ENCODE measurements around the gene MAFG. TPM values are rescaled to one million over a fixed set of nuclear protein-coding genes. Genes with fewer than 3 reads are reported as not detected.

The MAFG gene
- total and polyA plus RNA-seq, 2 of the 13 experiments (the other 11 are each of a cell fraction or from before 2014, with no cell fraction given) = 14.5 to 20.0 TPM

- TF ChIP-seq AHDC1 (CRISPR knock-in tag; IDR thresholded peaks at IDR 0.05; ENCODE audit: borderline replicate concordance) (no peak), GATA4 (IDR thresholded peaks at IDR 0.05; ENCODE audit: borderline replicate concordance, low read depth) (no peak), BCL3 (CRISPR knock-in tag; IDR thresholded peaks at IDR 0.05) (no peak), FOSL1 (CRISPR knock-in tag; IDR thresholded peaks at IDR 0.05; ENCODE audit: borderline replicate concordance) (no peak), ZNF556 (CRISPR knock-in tag; IDR thresholded peaks at IDR 0.05; ENCODE audit: borderline replicate concordance) (no peak), ZNF839 (CRISPR knock-in tag; IDR thresholded peaks at IDR 0.05; ENCODE audit: borderline replicate concordance) (no peak), ZSCAN30 (CRISPR knock-in tag; IDR thresholded peaks at IDR 0.05) (no peak), ELF1 (CRISPR knock-in tag; IDR thresholded peaks at IDR 0.05) (no peak), NPAS2 (CRISPR knock-in tag; IDR thresholded peaks at IDR 0.05; ENCODE audit: borderline replicate concordance) (no peak), ZFYVE20 (CRISPR knock-in tag; IDR thresholded peaks at IDR 0.05; ENCODE audit: borderline replicate concordance, low read depth) (no peak), SMARCC2 (IDR thresholded peaks at IDR 0.05) (no peak), MTA3 (CRISPR knock-in tag; IDR thresholded peaks at IDR 0.05) (no peak), SNAPC5 (CRISPR knock-in tag; IDR thresholded peaks at IDR 0.05; ENCODE audit: borderline replicate concordance) (no peak), FOXP4 (CRISPR knock-in tag; IDR thresholded peaks at IDR 0.05) (no peak), PAXIP1 (CRISPR knock-in tag; conservative IDR thresholded peaks at IDR 0.05) (no peak), CHCHD3 (CRISPR knock-in tag; IDR thresholded peaks at IDR 0.05) (no peak)
Measured at GRCh38 chr17:81890447-81891302, 36.9 kb downstream of the MAFG start (continued).

All from HepG2 (cell line).